HepG2 (cell line): Measurements from ENCODE around the gene ACSM2B. TPM values are rescaled to one million over a fixed set of nuclear protein-coding genes. Genes with fewer than 3 reads are reported as not detected.
A peak's percentile ranks its signal among the peaks of the same experiment; 100 is the strongest.

Experiments
- ARID2 ChIP-seq: sonication (generic); formaldehyde crosslinking; IDR thresholded peaks from 2 replicates; pipeline ENCODE4 v1.8.1; 2022; ENCODE audit warnings: mild to moderate bottlenecking, missing genetic modification reagents, borderline replicate concordance
- BORCS8-MEF2B ChIP-seq: sonication (generic); formaldehyde crosslinking; IDR thresholded peaks from 2 replicates; pipeline ENCODE4 v1.8.0; 2022; ENCODE audit warnings: mild to moderate bottlenecking, missing genetic modification reagents
- KLF6 ChIP-seq: IDR thresholded peaks from 2 replicates; pipeline ENCODE4 v1.8.0; 2016; ENCODE audit warnings: missing biosample characterization, missing genetic modification reagents
- PHF21A ChIP-seq: sonication (generic); formaldehyde crosslinking; IDR thresholded peaks from 2 replicates; pipeline ENCODE4 v1.5.0; 2020; ENCODE audit warnings: mild to moderate bottlenecking, missing genetic modification reagents
- RBFOX2 ChIP-seq: fragments of 200-400 bp; formaldehyde crosslinking; IDR thresholded peaks from 2 replicates; pipeline ENCODE4 v1.6.1; 2017; ENCODE audit warnings: low read depth, mild to moderate bottlenecking, low read length
- WIZ ChIP-seq: sonication (generic); formaldehyde crosslinking; IDR thresholded peaks from 2 replicates; pipeline ENCODE4 v1.5.1; 2020; ENCODE audit warnings: mild to moderate bottlenecking, missing genetic modification reagents
- ZBTB20 ChIP-seq: sonication (generic); formaldehyde crosslinking; IDR thresholded peaks from 2 replicates; pipeline ENCODE4 v1.8.1; 2023; ENCODE audit warnings: missing genetic modification reagents, low read depth, mild to moderate bottlenecking, borderline replicate concordance
- ZBTB7B ChIP-seq: sonication (generic); formaldehyde crosslinking; IDR thresholded peaks from 2 replicates; pipeline ENCODE4 v1.4.0; 2020; ENCODE audit warnings: missing genetic modification reagents
- ZNF569 ChIP-seq: sonication (generic); formaldehyde crosslinking; IDR thresholded peaks from 2 replicates; pipeline ENCODE4 v1.5.0; 2020; ENCODE audit warnings: mild to moderate bottlenecking, missing genetic modification reagents, moderate library complexity, borderline replicate concordance
- ZNF746 ChIP-seq: sonication (generic); formaldehyde crosslinking; IDR thresholded peaks from 2 replicates; pipeline ENCODE4 v1.8.0; 2022; ENCODE audit warnings: mild to moderate bottlenecking, missing genetic modification reagents
- ZNF878 ChIP-seq: sonication (generic); formaldehyde crosslinking; IDR thresholded peaks from 2 replicates; pipeline ENCODE4 v1.8.1; 2023; ENCODE audit warnings: mild to moderate bottlenecking, missing genetic modification reagents, moderate library complexity
- ZSCAN29 ChIP-seq: sonication (generic); formaldehyde crosslinking; conservative IDR thresholded peaks from 2 replicates; pipeline ENCODE4 v1.4.0; 2020; ENCODE audit warnings: mild to moderate bottlenecking, missing genetic modification reagents
- polyA plus RNA-seq, 8 experiments: library from polyadenylated mRNA; depleted of rRNA in 3 of 8; stranded (reverse) in 7 of 8; unstranded in 1 of 8; fragments of >200 nt; fragmentation: Illumina TruSeq in 4 of 8; extraction: Trizol in 4 of 8; gene quantifications; 2 replicates each; pipeline versions ENCODE4 v1.2.1 to v1.2.3, GENCODE V29; 2011 to 2016; ENCODE audit warnings: low read depth in 4 of 8, missing spikeins in 1 of 8, mixed read lengths in 1 of 8; ENCODE audit not compliant: insufficient read depth in 1 of 8
- total RNA-seq, 5 experiments: library from RNA; depleted of rRNA; stranded (reverse); fragments of >200 nt; fragmentation: Illumina TruSeq; extraction: Trizol; gene quantifications; 2 replicates each; pipeline ENCODE4 v1.2.3, GENCODE V29; 2016; ENCODE audit warnings: low read depth in 1 of 5
- TF ChIP-seq, protein P1 (sequence below): IDR thresholded peaks from 2 replicates; pipeline ENCODE4 v1.6.1; 2016; ENCODE audit warnings: low read depth, missing genetic modification reagents, missing compliant biosample characterization
- TF ChIP-seq, protein P2 (sequence below): conservative IDR thresholded peaks from 2 replicates; pipeline ENCODE4 v1.6.1; 2018; ENCODE audit warnings: missing genetic modification reagents
- TF ChIP-seq, protein P3 (sequence below): sonication (generic); formaldehyde crosslinking; conservative IDR thresholded peaks from 2 replicates; pipeline ENCODE4 v1.4.0; 2020; ENCODE audit warnings: mild to moderate bottlenecking, missing genetic modification reagents, moderate library complexity
- TF ChIP-seq, protein P4 (sequence below): sonication (generic); formaldehyde crosslinking; IDR thresholded peaks from 2 replicates; pipeline ENCODE4 v1.4.0; 2020; ENCODE audit warnings: missing genetic modification reagents
- TF ChIP-seq, protein P5 (sequence below): sonication (generic); formaldehyde crosslinking; IDR thresholded peaks from 2 replicates; pipeline ENCODE4 v1.4.0; 2020; ENCODE audit warnings: missing genetic modification reagents, borderline replicate concordance

ACSM2B gene
- total and polyA plus RNA-seq, 2 of the 13 experiments (the other 11 are each of a cell fraction or from before 2014, with no cell fraction given) = 22.9 to 34.0 TPM

DNA sequence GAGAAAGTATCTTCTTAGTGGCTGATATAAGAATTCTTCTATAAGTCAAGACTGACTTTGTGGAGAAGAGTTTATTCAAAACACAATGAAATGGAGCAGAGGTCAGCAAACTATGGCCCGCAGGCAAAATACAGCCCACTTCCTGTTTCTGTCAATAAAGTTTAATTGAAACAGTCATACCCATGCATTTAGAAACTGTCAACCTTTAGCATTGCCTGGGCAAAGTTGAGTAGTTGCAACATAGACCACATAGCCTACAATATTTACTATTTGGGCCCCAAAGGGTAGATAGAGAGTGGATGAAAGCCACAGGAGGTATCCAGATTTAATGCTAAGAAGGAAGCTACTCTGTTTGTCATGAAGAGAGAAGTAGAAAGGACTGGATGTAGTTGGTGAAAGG, 38.0 kb downstream of the ACSM2B start (continued):
- TF ChIP-seq, protein P1, sequence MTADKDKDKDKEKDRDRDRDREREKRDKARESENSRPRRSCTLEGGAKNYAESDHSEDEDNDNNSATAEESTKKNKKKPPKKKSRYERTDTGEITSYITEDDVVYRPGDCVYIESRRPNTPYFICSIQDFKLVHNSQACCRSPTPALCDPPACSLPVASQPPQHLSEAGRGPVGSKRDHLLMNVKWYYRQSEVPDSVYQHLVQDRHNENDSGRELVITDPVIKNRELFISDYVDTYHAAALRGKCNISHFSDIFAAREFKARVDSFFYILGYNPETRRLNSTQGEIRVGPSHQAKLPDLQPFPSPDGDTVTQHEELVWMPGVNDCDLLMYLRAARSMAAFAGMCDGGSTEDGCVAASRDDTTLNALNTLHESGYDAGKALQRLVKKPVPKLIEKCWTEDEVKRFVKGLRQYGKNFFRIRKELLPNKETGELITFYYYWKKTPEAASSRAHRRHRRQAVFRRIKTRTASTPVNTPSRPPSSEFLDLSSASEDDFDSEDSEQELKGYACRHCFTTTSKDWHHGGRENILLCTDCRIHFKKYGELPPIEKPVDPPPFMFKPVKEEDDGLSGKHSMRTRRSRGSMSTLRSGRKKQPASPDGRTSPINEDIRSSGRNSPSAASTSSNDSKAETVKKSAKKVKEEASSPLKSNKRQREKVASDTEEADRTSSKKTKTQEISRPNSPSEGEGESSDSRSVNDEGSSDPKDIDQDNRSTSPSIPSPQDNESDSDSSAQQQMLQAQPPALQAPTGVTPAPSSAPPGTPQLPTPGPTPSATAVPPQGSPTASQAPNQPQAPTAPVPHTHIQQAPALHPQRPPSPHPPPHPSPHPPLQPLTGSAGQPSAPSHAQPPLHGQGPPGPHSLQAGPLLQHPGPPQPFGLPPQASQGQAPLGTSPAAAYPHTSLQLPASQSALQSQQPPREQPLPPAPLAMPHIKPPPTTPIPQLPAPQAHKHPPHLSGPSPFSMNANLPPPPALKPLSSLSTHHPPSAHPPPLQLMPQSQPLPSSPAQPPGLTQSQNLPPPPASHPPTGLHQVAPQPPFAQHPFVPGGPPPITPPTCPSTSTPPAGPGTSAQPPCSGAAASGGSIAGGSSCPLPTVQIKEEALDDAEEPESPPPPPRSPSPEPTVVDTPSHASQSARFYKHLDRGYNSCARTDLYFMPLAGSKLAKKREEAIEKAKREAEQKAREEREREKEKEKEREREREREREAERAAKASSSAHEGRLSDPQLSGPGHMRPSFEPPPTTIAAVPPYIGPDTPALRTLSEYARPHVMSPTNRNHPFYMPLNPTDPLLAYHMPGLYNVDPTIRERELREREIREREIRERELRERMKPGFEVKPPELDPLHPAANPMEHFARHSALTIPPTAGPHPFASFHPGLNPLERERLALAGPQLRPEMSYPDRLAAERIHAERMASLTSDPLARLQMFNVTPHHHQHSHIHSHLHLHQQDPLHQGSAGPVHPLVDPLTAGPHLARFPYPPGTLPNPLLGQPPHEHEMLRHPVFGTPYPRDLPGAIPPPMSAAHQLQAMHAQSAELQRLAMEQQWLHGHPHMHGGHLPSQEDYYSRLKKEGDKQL (CRISPR knock-in tag) = 0 out of 2 replicates have a peak, but pooled peaks have one; percentile 46
- TF ChIP-seq PHF21A (CRISPR knock-in tag) = no peak
- TF ChIP-seq ZBTB20 (CRISPR knock-in tag) = no peak
- no peak for TF ChIP-seq BORCS8-MEF2B (CRISPR knock-in tag)
- TF ChIP-seq RBFOX2 = no peak
- TF ChIP-seq, protein P2, sequence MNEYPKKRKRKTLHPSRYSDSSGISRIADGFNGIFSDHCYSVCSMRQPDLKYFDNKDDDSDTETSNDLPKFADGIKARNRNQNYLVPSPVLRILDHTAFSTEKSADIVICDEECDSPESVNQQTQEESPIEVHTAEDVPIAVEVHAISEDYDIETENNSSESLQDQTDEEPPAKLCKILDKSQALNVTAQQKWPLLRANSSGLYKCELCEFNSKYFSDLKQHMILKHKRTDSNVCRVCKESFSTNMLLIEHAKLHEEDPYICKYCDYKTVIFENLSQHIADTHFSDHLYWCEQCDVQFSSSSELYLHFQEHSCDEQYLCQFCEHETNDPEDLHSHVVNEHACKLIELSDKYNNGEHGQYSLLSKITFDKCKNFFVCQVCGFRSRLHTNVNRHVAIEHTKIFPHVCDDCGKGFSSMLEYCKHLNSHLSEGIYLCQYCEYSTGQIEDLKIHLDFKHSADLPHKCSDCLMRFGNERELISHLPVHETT (CRISPR knock-in tag) = no peak
- TF ChIP-seq WIZ (CRISPR knock-in tag) = no peak
- TF ChIP-seq, protein P3, sequence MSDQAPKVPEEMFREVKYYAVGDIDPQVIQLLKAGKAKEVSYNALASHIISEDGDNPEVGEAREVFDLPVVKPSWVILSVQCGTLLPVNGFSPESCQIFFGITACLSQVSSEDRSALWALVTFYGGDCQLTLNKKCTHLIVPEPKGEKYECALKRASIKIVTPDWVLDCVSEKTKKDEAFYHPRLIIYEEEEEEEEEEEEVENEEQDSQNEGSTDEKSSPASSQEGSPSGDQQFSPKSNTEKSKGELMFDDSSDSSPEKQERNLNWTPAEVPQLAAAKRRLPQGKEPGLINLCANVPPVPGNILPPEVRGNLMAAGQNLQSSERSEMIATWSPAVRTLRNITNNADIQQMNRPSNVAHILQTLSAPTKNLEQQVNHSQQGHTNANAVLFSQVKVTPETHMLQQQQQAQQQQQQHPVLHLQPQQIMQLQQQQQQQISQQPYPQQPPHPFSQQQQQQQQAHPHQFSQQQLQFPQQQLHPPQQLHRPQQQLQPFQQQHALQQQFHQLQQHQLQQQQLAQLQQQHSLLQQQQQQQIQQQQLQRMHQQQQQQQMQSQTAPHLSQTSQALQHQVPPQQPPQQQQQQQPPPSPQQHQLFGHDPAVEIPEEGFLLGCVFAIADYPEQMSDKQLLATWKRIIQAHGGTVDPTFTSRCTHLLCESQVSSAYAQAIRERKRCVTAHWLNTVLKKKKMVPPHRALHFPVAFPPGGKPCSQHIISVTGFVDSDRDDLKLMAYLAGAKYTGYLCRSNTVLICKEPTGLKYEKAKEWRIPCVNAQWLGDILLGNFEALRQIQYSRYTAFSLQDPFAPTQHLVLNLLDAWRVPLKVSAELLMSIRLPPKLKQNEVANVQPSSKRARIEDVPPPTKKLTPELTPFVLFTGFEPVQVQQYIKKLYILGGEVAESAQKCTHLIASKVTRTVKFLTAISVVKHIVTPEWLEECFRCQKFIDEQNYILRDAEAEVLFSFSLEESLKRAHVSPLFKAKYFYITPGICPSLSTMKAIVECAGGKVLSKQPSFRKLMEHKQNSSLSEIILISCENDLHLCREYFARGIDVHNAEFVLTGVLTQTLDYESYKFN = peak; percentile 85
- no peak for TF ChIP-seq ARID2
- TF ChIP-seq ZNF878 (CRISPR knock-in tag) = no peak; the same call in 1 of the 2 replicates
- no peak for TF ChIP-seq ZSCAN29
- no peak for TF ChIP-seq ZNF569
- no peak for TF ChIP-seq ZBTB7B
- TF ChIP-seq, protein P4, sequence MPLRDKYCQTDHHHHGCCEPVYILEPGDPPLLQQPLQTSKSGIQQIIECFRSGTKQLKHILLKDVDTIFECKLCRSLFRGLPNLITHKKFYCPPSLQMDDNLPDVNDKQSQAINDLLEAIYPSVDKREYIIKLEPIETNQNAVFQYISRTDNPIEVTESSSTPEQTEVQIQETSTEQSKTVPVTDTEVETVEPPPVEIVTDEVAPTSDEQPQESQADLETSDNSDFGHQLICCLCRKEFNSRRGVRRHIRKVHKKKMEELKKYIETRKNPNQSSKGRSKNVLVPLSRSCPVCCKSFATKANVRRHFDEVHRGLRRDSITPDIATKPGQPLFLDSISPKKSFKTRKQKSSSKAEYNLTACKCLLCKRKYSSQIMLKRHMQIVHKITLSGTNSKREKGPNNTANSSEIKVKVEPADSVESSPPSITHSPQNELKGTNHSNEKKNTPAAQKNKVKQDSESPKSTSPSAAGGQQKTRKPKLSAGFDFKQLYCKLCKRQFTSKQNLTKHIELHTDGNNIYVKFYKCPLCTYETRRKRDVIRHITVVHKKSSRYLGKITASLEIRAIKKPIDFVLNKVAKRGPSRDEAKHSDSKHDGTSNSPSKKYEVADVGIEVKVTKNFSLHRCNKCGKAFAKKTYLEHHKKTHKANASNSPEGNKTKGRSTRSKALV (CRISPR knock-in tag) = no peak
- TF ChIP-seq ZNF746 (CRISPR knock-in tag) = no peak
- no peak for TF ChIP-seq KLF6 (CRISPR knock-in tag)
- TF ChIP-seq, protein P5, sequence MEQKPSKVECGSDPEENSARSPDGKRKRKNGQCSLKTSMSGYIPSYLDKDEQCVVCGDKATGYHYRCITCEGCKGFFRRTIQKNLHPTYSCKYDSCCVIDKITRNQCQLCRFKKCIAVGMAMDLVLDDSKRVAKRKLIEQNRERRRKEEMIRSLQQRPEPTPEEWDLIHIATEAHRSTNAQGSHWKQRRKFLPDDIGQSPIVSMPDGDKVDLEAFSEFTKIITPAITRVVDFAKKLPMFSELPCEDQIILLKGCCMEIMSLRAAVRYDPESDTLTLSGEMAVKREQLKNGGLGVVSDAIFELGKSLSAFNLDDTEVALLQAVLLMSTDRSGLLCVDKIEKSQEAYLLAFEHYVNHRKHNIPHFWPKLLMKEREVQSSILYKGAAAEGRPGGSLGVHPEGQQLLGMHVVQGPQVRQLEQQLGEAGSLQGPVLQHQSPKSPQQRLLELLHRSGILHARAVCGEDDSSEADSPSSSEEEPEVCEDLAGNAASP (CRISPR knock-in tag) = no peak
